Retinal pigment epithelial cell (primary cell): ENCODE data around the gene DGAT2L6.
"Not testable (repeated sequence)": the region's sequence is repeated elsewhere in the genome, so short reads cannot be mapped to it uniquely, and the experiment has no call there.

Experiments used
- DNase-seq: peaks from one replicate; pipeline ENCODE4 v3.0.0-alpha.2; 2010; ENCODE audit warnings: low read depth
- H3K4me3 ChIP-seq: 2 replicates; pipeline ENCODE4 v1.5.1; 2011; ENCODE audit warnings: mild to moderate bottlenecking, low read length, control low read depth, moderate library complexity
- TF ChIP-seq, protein P1 (sequence below): conservative IDR thresholded peaks from 2 replicates; pipeline ENCODE4 v1.5.1; 2011; ENCODE audit warnings: low read depth, low read length, control low read depth, inconsistent platforms

DGAT2L6 gene

DNA sequence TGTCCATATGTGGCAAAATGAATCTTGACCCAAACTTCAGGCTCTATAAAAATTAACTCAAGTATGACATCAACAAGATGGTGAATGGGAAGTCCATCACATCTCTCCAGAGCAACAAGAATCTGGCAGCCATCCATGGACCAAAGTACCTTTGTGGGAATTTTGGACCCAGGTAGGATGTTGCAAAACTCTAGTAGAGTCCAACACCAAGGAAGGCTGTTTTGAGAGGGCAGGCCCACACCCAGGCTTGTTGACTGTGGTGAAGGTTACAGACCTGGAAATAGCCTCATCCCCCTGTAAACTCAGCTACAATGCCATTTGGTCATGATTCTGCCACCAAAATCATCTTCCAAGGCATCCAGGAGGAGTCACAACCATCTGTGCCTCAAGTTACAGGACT lies 12.9 kb downstream of the DGAT2L6 start:
- TF ChIP-seq, protein P1, sequence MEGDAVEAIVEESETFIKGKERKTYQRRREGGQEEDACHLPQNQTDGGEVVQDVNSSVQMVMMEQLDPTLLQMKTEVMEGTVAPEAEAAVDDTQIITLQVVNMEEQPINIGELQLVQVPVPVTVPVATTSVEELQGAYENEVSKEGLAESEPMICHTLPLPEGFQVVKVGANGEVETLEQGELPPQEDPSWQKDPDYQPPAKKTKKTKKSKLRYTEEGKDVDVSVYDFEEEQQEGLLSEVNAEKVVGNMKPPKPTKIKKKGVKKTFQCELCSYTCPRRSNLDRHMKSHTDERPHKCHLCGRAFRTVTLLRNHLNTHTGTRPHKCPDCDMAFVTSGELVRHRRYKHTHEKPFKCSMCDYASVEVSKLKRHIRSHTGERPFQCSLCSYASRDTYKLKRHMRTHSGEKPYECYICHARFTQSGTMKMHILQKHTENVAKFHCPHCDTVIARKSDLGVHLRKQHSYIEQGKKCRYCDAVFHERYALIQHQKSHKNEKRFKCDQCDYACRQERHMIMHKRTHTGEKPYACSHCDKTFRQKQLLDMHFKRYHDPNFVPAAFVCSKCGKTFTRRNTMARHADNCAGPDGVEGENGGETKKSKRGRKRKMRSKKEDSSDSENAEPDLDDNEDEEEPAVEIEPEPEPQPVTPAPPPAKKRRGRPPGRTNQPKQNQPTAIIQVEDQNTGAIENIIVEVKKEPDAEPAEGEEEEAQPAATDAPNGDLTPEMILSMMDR: no peak

DNA sequence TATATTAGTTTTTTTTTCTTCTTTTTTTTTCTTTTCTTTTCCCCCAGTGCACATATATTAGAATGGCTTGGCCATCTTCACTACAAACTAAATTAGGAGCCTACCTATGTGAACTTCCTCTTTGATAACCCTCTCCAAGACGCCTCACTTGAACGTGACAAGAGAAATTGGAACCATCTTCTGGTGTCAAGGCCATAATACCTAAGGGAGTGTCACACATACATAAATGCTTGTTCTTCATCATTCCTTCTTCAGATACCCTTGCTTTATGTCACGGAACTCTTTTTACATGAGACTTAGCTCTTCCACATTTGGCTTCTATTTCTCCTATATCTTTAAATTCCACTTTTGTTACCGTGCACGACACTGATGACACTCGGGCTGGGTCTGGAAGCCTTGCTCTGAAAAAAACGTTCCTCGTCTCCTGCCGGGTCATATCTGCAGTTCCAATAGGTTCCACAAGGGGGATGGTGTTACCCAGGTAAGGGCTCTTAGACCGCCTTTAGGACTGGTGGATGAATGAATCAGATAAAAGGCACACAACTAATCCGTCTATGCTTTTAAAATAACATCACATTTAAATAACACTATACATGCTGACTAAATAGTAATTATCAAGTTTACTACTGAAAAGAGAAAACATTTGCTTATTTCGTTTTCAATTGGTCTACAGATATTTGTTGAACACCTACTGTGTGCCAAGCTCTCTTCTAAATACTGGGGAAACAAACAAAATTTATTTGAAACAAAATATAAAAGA lies 19.9 kb downstream of the DGAT2L6 start:
- H3K4me3 ChIP-seq: no peak overlapping the region
- TF ChIP-seq, protein P1: peak; percentile 77
- peak; percentile 16 for DNase-seq

More for the DNA sequence above, 12.9 kb downstream of the DGAT2L6 start:
- H3K4me3 ChIP-seq: no peak overlapping the region
- DNase-seq: no peak

DNA sequence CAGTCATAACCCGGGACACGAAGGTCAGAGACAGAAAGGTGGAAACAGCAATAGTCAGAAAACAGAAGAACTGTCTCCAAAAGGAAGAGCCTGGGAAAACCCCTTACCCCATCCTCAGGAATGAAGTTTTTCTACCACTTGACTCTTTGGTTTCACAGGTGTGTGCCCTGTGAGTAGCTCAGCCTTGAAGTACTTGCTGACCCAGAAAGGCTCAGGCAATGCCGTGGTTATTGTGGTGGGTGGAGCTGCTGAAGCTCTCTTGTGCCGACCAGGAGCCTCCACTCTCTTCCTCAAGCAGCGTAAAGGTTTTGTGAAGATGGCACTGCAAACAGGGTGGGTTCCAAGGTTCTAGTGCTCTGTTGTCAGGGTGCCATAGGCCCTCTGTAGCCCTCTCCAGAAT lies 24.4 kb downstream of the DGAT2L6 start:
- DNase-seq: no peak
- no peak overlapping the region for H3K4me3 ChIP-seq
- TF ChIP-seq, protein P1: no peak

DNA sequence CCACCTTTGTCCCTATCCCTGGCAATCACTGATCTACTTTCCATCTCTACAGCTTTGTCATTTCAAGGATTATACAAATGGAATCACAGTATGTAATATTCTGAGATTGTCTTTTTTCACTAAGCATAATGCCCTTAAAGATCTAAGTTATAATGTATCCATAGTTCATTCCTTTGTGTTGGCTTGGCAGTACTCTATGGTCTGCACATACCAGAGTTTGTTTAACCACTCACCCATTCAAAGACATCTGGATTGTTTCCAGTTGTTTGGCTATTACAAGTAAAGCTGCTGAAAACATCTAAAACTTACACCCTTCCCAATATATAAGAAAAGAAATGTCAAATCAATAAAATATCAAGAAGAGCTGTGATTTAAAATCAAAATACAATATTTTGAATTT lies 31.2 kb downstream of the DGAT2L6 start:
- TF ChIP-seq, protein P1: no peak
- no peak overlapping the region for H3K4me3 ChIP-seq
- no peak for DNase-seq

DNA sequence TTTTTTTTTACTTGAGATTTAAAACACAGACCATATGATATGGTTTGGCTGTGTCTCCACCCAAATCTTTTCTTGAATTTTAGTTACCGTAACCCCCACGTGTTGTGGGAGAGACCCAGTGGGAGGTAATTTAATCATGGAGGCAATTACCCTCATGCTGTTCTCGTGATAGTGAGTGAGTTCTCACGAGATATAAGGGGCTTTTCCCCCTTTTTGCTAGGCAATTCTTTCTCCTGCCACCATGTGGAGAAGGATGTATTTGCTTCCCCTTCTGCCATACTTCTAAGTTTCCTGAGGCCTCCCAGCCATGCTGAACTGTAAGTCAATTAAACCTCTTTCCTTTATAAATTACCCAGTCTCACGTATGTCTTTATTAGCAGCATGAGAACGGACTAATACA lies 32.3 kb downstream of the DGAT2L6 start:
- not testable (repeated sequence) for DNase-seq

DNA sequence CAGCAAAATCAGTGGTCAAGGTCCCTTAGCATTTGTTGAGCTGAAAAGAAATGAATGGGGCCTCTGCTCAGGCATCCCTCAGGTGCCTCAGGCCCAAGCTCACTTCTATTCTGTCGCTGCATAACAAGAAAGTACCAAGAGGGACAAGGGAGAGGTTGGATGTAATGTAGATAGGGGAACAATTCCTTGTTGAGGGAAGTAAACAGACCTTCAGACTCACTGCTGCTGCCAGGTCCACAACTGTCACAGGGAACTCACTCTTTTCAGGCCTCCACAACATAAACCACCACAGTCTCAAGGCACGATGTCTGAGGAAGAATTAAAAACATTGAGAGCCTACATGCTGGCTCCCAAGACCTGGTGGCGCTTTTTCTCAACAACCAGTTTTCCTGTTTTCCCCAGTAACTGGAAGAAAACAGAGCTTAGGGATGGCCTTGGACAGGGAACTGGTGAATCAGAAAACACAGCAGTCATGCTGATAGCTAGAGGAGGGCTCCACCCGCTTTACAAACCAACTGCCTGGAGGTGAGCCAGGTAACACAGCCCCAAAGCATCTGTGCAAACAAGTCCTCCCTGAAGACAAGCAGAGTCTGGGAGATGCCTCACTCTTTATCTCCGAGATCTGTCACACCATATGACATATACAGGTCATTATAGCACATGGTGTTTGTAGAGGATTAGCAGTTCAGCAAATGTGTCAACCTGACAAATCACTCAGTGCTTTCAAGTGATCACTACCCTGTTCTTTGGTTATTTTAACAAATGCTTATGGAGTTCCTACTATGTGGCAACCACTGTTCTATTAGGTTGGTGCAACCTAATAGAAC lies 42.9 kb downstream of the DGAT2L6 start:
- DNase-seq: peak; percentile 1
- H3K4me3 ChIP-seq: no peak overlapping the region
- TF ChIP-seq, protein P1: no peak

More for the DNA sequence above, 32.3 kb downstream of the DGAT2L6 start:
- not testable (repeated sequence) for H3K4me3 ChIP-seq

DNA sequence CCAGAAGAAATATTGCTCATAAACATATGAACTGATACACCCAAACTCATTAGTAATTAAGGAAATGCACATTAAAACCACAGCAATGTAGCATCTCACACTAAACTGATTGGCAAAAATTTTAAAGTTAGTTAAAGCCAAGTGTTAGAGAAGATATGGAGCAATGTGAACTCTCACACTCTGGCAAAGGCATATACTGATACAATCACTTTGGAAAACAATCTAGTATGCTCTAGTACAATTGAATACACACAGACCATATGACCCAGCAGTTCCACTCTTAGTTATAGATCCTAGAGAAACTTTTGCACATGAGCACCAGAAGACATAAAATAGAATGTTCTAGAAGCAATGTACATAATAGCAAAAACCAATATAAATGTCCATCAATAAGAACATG lies 48.8 kb downstream of the DGAT2L6 start:
- TF ChIP-seq, protein P1: no peak
- DNase-seq: no peak

More for the DNA sequence above, 48.8 kb downstream of the DGAT2L6 start:
- H3K4me3 ChIP-seq: no peak overlapping the region
